ENCODE measurements around the gene PHOSPHO2. TPM values are rescaled to one million over a fixed set of nuclear protein-coding genes. Genes with fewer than 3 reads are reported as not detected.
"Not testable (repeated sequence)": the region's sequence is repeated elsewhere in the genome, so short reads cannot be mapped to it uniquely, and the experiment has no call there.

The PHOSPHO2 gene
- total RNA-seq, 1 experiment from 2014 or later = 5.5 TPM

DNA sequence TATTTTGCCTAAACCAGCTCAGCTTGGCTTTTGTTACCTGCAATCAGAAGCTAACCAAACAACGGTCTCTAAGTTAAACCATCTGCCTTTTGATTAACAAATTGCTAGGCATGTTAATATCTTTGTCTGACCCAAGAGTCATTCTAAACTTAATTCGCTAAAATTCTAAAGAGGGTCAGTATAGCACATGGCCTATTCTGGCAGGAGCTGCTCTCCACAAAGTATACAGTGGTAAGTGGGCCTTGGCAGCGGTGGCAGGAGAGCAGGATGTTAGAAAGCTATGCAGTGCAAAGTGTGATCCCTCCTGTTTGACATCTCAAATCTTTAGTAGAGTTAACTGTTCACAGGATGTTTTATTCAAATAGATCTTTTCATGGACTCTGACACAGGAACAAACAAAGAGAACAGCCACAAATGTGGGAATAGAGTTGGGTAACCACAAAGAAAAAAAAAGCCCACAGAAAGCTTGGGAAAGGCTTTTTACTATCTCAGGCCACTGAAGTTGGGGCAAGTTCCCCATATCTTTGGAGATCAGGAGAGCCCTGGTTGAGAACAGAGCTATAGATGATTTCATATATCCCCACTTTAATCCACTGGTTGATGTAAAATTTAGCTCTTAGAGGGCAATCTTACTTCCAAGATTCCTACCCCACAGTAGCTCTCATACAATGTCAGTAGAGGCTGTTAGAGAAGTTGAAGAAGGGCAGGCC is 10.7 kb upstream of the PHOSPHO2 start:
- no peak for DNase-seq (ENCODE audit: extremely low read depth, low read depth)

DNA sequence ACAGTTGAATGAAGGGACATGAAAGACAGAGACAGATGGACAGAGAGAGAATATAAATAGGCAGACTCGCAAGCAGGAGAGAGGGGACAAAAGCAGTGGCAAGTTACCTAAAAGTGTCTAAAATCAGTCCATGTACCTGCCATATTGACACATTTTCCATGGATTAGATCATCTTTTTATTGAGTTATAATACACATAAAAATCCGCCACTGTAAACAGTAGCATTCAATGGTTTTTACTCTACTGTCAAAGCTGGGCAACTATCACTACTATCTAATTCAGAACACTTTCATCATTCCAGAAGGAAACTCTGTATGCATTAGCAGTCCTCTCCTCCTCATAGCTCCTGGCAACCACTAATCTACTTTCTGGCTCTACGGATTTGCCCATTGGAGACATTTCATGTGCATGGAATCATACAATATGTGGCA is 10.1 kb upstream of the PHOSPHO2 start:
- no peak for DNase-seq (ENCODE audit: extremely low read depth, low read depth)

- DNase-seq (ENCODE audit: extremely low read depth, low read depth) = not testable (repeated sequence)
These were observed 9.6 kb upstream of the PHOSPHO2 start for GRCh38 chr2:169684712-169685111.

DNA sequence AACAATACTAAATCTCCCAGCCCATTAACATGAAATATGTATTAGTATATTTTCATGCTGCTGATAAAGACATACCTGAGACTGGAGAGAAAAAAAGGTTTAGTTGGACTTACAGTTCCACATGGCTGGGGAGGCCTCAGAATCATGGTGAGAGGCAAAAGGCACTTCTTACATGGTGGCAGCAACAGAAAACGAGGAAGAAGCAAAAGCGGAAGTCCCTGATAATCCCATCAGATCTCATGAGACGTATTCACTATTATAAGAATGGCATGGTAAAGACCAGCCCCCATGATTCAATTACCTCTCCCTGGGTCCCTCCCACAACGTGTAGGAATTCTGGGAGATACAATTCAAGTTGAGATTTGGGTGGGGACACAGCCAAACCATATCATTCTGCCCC is 7.4 kb upstream of the PHOSPHO2 start:
- not testable (repeated sequence) for DNase-seq (ENCODE audit: extremely low read depth, low read depth)

- DNase-seq (ENCODE audit: extremely low read depth, low read depth) = not testable (repeated sequence)
These were observed 6.3 kb upstream of the PHOSPHO2 start for GRCh38 chr2:169687943-169688342.

- DNase-seq (ENCODE audit: extremely low read depth, low read depth) = no peak
These were observed 3.3 kb upstream of the PHOSPHO2 start for GRCh38 chr2:169690958-169691357.

DNA sequence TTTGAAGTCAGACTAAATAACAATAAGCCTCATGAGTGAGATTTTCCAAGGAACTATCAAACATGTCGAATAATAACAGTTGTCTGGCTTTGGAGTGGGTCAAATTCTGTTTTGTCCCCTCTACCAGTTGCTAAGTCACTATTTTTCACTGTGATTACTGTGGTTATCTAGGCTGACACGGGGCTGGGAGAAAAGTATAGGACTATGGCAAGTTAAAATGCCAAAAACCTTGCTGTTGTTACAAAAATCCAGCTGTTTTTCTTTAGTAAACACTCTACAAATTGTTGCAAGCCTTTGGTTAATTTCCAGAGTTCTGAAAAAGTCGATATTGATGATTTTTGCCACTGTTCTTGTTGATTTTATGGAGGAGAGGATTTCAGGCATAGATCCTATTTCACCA is 1.6 kb upstream of the PHOSPHO2 start:
- DNase-seq (ENCODE audit: extremely low read depth, low read depth) = no peak

GRCh38 chr2:169693360-169693759 is 909 bp upstream of the PHOSPHO2 start:
- no peak for DNase-seq (ENCODE audit: extremely low read depth, low read depth)

- no peak for DNase-seq (ENCODE audit: extremely low read depth, low read depth)
These were observed 608 bp downstream of the PHOSPHO2 start for GRCh38 chr2:169694894-169695260.

GRCh38 chr2:169696381-169696780 is 2.1 kb downstream of the PHOSPHO2 start:
- DNase-seq (ENCODE audit: extremely low read depth, low read depth) = no peak

DNA sequence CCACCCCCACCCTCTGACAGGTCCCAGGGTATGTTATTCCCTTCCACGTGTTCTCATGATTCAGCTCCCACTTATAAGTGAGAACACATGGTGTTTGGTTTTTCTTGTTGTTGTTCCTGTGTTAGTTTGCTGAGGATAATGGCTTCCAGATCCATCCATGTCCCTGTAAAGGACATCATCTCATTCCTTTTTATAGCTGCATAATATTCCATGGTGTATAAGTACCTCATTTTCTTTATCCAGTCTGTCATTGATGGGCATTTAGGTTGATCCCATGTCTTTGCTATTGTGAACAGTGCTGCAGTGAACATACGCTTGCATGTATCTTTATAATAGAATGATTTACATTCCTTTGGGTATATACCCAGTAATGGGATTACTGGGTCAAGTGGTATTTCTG is 4.9 kb downstream of the PHOSPHO2 start:
- DNase-seq (ENCODE audit: extremely low read depth, low read depth) = not testable (repeated sequence)

GRCh38 chr2:169702996-169703395 is 8.7 kb downstream of the PHOSPHO2 start:
- DNase-seq (ENCODE audit: extremely low read depth, low read depth) = no peak

DNA sequence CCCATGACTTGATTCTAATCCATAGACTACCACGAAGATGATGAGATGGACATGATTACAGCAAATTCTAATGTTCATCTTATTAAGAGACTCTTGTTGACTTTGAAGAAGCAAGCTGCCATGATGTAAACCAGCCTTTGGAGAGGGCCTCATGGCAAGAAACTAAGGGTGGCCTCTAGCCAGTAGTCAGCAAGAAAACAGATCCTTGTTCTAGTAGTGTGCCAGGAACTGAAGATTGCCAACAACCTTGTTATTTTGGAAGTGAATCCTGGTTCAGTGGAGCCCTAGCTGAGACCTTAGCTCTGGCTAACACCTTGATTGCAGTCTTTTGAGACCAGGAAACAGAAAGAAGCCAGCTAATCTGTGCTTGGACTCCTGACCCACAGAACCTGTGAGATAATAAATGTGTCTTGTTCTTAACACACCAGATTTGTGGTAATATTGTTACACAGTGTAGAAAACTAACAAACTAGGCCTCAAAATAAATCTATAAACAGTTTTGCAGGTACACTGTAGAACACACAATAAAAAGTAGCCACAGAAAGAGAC is 10.0 kb downstream of the PHOSPHO2 start:
- no peak for DNase-seq (ENCODE audit: extremely low read depth, low read depth)

DNA sequence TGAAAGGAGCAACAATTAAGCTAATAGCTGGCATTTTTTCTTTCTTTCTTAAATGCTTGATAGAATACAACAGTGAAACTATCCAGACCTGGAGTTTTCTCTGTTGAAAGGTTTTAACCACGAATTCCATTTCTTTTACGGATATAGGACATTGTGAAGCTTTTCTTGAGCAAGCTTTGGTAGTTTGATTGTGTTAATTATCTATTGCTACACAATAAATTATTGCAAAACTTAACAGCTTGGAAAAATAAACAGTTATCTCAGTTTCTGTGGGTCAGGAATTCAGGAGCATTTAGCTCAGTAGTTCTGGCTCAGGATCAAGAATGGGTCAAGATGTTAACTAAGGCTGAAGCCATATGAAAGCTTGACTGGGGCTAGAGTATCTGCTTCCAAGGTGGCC is 11.7 kb downstream of the PHOSPHO2 start:
- DNase-seq (ENCODE audit: extremely low read depth, low read depth) = no peak

GRCh38 chr2:169707626-169708025 is 13.4 kb downstream of the PHOSPHO2 start:
- no peak for DNase-seq (ENCODE audit: extremely low read depth, low read depth)

DNA sequence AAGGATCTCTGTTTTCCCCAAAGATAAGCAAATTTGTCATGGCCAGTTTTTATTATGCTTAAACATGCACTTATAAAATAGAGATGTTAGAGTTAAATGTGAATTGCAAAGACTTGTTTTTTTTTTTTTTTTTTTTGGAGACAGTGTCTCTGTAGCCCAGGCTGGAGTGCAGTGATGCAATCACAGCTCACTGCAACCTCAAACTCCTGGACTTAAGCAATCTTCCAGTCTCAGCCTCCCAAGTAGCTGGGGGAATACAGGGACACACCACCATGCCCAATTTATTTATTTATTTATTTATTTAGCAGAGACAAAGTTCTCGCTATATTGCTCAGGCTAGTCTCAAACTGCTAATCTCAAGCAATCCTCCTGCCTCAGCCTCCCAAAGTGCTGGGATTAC is 15.1 kb downstream of the PHOSPHO2 start:
- DNase-seq (ENCODE audit: extremely low read depth, low read depth) = no peak

DNA sequence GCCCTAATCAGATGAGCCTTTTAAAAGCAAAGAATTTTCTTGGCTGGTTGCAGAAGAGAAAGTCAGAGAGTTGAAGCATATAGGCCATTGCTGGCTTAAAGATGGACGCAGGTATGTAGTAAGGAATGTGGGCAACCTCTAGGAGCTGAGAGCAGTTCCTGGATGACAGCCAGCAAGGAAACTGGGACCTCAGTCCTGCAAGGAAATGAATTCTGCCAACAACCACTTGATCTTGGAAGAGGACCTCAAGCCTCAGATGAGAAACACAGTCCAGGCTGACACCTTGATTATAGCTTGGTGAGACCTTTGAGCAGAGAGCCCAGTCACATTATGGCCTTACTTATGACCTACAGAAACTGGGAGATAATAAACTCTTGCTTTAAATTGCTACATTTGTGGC is 15.7 kb downstream of the PHOSPHO2 start:
- no peak for DNase-seq (ENCODE audit: extremely low read depth, low read depth)

- no peak for DNase-seq (ENCODE audit: extremely low read depth, low read depth)
These were observed 17.7 kb downstream of the PHOSPHO2 start for GRCh38 chr2:169711751-169712509.

GRCh38 chr2:169712791-169713227 is 18.5 kb downstream of the PHOSPHO2 start:
- DNase-seq (ENCODE audit: extremely low read depth, low read depth) = no peak

DNA sequence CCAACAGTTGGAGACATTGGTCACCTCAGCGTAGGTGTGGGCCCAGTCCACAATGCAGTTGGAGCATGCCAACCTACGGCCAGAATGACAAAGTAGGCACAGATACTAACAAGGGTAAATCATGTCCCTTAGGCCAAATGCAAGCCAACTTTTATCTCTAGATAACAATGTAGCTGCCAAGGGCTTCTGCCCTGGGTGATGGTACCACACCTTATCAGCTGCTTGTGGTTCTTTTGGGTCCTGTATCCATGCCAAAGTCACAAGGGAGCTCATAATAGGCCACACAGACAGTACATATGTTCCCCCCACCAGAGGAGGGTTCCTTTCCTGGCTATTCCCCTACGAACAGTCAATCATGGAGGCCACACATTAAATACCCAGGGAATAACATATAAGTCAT is 19.1 kb downstream of the PHOSPHO2 start:
- DNase-seq (ENCODE audit: extremely low read depth, low read depth) = no peak

- no peak for DNase-seq (ENCODE audit: extremely low read depth, low read depth)
These were observed 20.4 kb downstream of the PHOSPHO2 start for GRCh38 chr2:169714699-169715098.
